Spinal cord (tissue), 10 donors: Measurements from ENCODE around the gene EXOC8. TPM values are rescaled to one million over a fixed set of nuclear protein-coding genes. Genes with fewer than 3 reads are reported as not detected.

Experiments
- DNase-seq, 6 donors: peaks; one replicate each; pipeline versions ENCODE4 v3.0.0 to v3.0.0-alpha.2; 2013 to 2015; ENCODE audit warnings: low spot score in 6 of 6, low read depth in 4 of 6
- H3K27ac ChIP-seq: one replicate; pipeline ENCODE4 v1.5.1; 2013; ENCODE audit warnings: low read depth, low read length, control low read depth
- H3K27me3 ChIP-seq: one replicate; pipeline ENCODE4 v1.6.1; 2013; ENCODE audit warnings: low read length; ENCODE audit not compliant: control insufficient read depth, insufficient read depth
- H3K36me3 ChIP-seq: one replicate; pipeline ENCODE4 v1.6.1; 2013; ENCODE audit warnings: low read length; ENCODE audit not compliant: control insufficient read depth, insufficient read depth
- H3K4me1 ChIP-seq: one replicate; pipeline ENCODE4 v1.6.1; 2013; ENCODE audit warnings: low read length; ENCODE audit not compliant: control insufficient read depth, insufficient read depth
- H3K4me3 ChIP-seq: one replicate; pipeline ENCODE4 v1.5.1; 2013; ENCODE audit warnings: low read depth, low read length, control low read depth
- H3K9me3 ChIP-seq: one replicate; pipeline ENCODE4 v1.6.1; 2013; ENCODE audit warnings: low read length; ENCODE audit not compliant: control insufficient read depth, insufficient read depth
- WGBS: methylation state at CpG from one replicate; pipeline ENCODE4 v1.1.5; 2013; ENCODE audit warnings: missing lambda C conversion rate; ENCODE audit not compliant: insufficient coverage; 5-methylcytosine and 5-hydroxymethylcytosine counted together
- polyA plus RNA-seq, 2 donors: library from polyadenylated mRNA; unstranded; fragments of 120-200 nt; gene quantifications; one replicate each; pipeline ENCODE4 v1.2.1, GENCODE V29; 2013; ENCODE audit not compliant: insufficient read length in 2 of 2
- total RNA-seq, 2 donors: library from RNA; depleted of rRNA in 1 of 2; stranded (reverse); fragments of 120-200 nt in 1 of 2; fragments of >200 nt in 1 of 2; gene quantifications; one replicate each; pipeline versions ENCODE4 v1.2.3 to v1.2.4, GENCODE V29; 2013 to 2014
- donor health status: healthy.

EXOC8 gene
- total and polyA plus RNA-seq, 4 donors, result 11.5 to 26.9 (median 13.9) TPM

DNA sequence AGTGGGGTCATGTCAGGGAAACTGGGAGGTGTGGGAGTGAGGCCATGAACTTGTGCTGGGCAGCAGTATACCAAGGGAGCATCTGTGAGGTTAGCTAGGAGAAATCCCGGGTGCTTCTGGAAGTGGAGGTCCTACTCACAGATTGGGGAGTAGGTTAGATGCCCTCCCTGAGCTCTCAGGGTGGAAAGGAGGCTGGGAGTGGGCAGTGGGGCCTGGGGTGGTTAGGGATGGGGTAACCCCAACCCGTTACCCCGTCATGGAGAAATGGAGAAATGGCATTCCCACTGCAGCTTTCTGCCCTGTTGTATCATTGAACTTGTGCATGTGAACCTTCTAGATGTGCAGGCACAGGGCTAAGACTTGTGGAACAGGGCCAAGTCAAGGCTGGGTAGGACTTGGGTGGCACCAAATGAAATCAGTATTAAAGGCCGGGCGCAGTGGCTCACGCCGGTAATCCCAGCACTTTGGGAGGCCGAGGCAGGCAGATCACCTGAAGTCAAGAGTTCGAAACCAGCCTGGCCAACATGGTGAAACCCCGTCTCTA, 27.2 kb downstream of the EXOC8 start:
- Histone ChIP-seq H3K4me3 (no peak overlapping the region), H3K36me3 (no peaks in the 10 kb centered on the region), H3K27me3 (no peaks in the 10 kb centered on the region), H3K9me3 (no peaks in the 10 kb centered on the region), H3K27ac (no peak overlapping the region), H3K4me1 (no peaks in the 10 kb centered on the region)
- DNase-seq, result no peak
- WGBS, result 91% methylated on average over 8 of the region's 10 CpGs

GRCh38 chr1:231301990-231302389, 35.7 kb downstream of the EXOC8 start:
- no peaks in the 10 kb centered on the region for H3K36me3 ChIP-seq
- WGBS, result 95% methylated on average over 3 of the region's 3 CpGs
- no peaks in the 10 kb centered on the region for H3K4me1 ChIP-seq
- no peak overlapping the region for H3K4me3 ChIP-seq
- DNase-seq, result no peak
- no peaks in the 10 kb centered on the region for H3K9me3 ChIP-seq
- no peak overlapping the region for H3K27ac ChIP-seq
- no peaks in the 10 kb centered on the region for H3K27me3 ChIP-seq

- Histone ChIP-seq H3K9me3 (no peaks in the 10 kb centered on the region), H3K27ac (no peak overlapping the region), H3K4me3 (no peak overlapping the region), H3K36me3 (no peaks in the 10 kb centered on the region), H3K4me1 (no peaks in the 10 kb centered on the region), H3K27me3 (no peaks in the 10 kb centered on the region)
- WGBS, result 91% methylated on average over 4 of the region's 4 CpGs
- no peak for DNase-seq
Observed at GRCh38 chr1:231295938-231296337, 41.7 kb downstream of the EXOC8 start.

DNA sequence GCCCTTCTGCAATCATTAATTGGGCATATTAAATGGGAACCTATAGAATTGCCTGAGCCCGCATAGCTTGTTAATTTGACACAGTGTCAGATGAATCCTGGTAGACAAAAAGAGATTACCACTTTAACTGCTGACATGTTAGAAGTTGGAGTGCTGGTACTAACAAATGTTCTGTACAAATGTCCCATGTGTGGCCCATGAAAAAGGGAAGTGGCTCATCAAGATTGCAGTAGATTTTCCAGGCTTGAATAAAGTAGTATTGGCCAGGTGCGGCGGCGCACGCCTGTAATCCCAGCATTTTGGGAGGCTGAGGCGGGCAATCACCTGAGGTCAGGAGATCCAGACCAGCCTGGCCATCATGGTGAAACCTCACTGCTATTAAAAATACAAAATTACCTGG, 51.0 kb downstream of the EXOC8 start:
- Histone ChIP-seq H3K36me3 (no peaks in the 10 kb centered on the region), H3K4me3 (no peak overlapping the region), H3K27ac (no peak overlapping the region), H3K9me3 (no peaks in the 10 kb centered on the region), H3K4me1 (no peaks in the 10 kb centered on the region), H3K27me3 (no peaks in the 10 kb centered on the region)
- 93% methylated on average over 3 of the region's 6 CpGs for WGBS
- DNase-seq, result no peak

DNA sequence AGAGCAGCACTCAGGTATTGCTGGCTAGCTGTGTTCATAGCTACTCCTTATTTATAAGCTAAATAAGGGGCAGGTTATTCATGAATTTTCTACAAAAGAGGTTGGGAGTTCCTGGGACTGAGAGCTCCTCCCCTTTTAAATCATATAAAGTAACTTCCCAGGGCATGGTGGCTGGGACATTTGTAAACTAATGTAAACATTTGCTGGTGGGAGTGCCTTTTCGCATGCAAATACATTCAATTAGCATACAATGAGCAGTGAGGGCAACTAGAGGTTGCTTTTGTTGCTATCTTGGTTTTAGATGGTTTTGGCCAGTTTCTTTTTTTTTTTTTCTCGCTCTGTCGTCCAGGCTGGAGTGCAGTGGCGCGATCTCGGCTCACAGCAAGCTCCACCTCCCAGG, 53.2 kb downstream of the EXOC8 start:
- H3K4me1 ChIP-seq, result no peaks in the 10 kb centered on the region
- H3K4me3 ChIP-seq, result no peak overlapping the region
- peaks cover 2% of the 10 kb centered on the region for H3K36me3 ChIP-seq
- no peak for DNase-seq
- no peaks in the 10 kb centered on the region for H3K9me3 ChIP-seq
- no peaks in the 10 kb centered on the region for H3K27me3 ChIP-seq
- no CpG with 5 or more reads among the region's 6 CpGs for WGBS
- no peak overlapping the region for H3K27ac ChIP-seq

Other genes starting within 250 kb of the EXOC8 start
- gene TRIM67, start 175.8 kb downstream of the EXOC8 start, total RNA-seq, result 10 to 100 TPM in 1 of 2 donors, 1 to 10 TPM in 1; 5.2 to 13.8 TPM
- 10 to 100 TPM; 33.9 to 37.2 TPM for gene TRIM67, start 175.8 kb downstream of the EXOC8 start, polyA plus RNA-seq
- gene GNPAT, start 96.6 kb downstream of the EXOC8 start, total RNA-seq, result 10 to 100 TPM; 51.4 to 66.4 TPM
- 10 to 100 TPM; 62.1 to 64.2 TPM for gene GNPAT, start 96.6 kb downstream of the EXOC8 start, polyA plus RNA-seq
- 10 to 100 TPM; 16.3 to 18.0 TPM for gene SPRTN, start 441 bp upstream of the EXOC8 start, total RNA-seq
- gene SPRTN, start 441 bp upstream of the EXOC8 start, polyA plus RNA-seq, result 10 to 100 TPM in 1 of 2 donors, 1 to 10 TPM in 1; 9.8 to 14.2 TPM
- gene EGLN1, start 84.4 kb upstream of the EXOC8 start, total RNA-seq, result 10 to 100 TPM; 63.1 to 84.7 TPM
- 10 to 100 TPM; 49.7 to 68.1 TPM for gene EGLN1, start 84.4 kb upstream of the EXOC8 start, polyA plus RNA-seq
- 10 to 100 TPM; 43.6 to 55.6 TPM for gene TSNAX, start 190.8 kb upstream of the EXOC8 start, total RNA-seq
- gene TSNAX, start 190.8 kb upstream of the EXOC8 start, polyA plus RNA-seq, result 10 to 100 TPM; 32.5 to 37.7 TPM